ENCODE data around the gene GORASP1.

GORASP1 gene

DNA sequence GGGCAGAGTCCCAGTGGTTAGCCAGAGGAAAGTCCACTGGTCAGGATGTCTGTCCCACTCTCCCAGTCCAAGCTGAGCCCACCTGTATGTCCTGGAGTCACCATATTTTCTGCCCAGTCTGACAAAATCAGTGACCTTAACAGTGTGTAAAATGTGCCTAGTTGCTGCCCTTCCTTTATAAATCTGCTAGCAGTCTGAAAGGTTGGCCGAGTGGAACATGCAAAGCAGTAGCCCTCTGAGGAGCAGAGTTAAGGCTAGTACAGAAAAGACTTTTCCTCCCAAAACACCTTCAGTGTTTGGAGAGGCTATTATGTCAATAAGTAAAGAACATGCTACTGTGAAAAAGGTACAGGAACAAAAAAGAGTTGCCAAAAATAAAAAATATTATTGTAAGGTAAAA lies 15.4 kb upstream of the GORASP1 start:
- Histone ChIP-seq H3K4me1 (no peaks in the 10 kb centered on the region), H3K4me3 (ENCODE audit: low read depth, low read length) (no peak overlapping the region), H3K36me3 (no peaks in the 10 kb centered on the region), H3K9me3 (no peaks in the 10 kb centered on the region), H3K27me3 (no peaks in the 10 kb centered on the region)
- no peak for DNase-seq
- TF ChIP-seq, protein P1, sequence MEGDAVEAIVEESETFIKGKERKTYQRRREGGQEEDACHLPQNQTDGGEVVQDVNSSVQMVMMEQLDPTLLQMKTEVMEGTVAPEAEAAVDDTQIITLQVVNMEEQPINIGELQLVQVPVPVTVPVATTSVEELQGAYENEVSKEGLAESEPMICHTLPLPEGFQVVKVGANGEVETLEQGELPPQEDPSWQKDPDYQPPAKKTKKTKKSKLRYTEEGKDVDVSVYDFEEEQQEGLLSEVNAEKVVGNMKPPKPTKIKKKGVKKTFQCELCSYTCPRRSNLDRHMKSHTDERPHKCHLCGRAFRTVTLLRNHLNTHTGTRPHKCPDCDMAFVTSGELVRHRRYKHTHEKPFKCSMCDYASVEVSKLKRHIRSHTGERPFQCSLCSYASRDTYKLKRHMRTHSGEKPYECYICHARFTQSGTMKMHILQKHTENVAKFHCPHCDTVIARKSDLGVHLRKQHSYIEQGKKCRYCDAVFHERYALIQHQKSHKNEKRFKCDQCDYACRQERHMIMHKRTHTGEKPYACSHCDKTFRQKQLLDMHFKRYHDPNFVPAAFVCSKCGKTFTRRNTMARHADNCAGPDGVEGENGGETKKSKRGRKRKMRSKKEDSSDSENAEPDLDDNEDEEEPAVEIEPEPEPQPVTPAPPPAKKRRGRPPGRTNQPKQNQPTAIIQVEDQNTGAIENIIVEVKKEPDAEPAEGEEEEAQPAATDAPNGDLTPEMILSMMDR (IDR thresholded peaks at IDR 0.05; ENCODE audit: low read depth, low read length): no peak

DNA sequence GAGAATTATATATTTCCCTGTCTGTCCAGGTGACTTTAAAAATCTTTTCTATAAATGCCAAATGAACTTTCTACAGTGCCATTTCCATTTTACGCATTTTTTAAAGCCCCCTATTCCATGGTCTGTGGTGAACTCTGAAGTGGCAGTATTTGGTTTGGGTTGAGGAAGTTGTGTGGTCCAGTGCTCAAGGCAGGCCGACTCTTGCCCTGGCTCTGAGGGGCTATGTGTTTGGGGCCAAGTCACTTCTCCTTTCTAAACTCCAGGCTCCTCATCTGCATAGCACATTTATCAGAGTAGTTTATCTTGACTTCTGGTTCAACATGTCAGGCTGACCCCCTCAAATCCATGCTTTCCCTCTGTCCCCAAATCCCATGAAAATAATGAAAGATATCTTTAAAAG lies 14.2 kb upstream of the GORASP1 start:
- Histone ChIP-seq H3K36me3 (no peaks in the 10 kb centered on the region), H3K4me1 (no peaks in the 10 kb centered on the region), H3K27me3 (no peaks in the 10 kb centered on the region), H3K9me3 (no peaks in the 10 kb centered on the region), H3K4me3 (ENCODE audit: low read depth, low read length) (no peak overlapping the region)
- TF ChIP-seq, protein P1 (IDR thresholded peaks at IDR 0.05; ENCODE audit: low read depth, low read length): no peak
- no peak for DNase-seq

DNA sequence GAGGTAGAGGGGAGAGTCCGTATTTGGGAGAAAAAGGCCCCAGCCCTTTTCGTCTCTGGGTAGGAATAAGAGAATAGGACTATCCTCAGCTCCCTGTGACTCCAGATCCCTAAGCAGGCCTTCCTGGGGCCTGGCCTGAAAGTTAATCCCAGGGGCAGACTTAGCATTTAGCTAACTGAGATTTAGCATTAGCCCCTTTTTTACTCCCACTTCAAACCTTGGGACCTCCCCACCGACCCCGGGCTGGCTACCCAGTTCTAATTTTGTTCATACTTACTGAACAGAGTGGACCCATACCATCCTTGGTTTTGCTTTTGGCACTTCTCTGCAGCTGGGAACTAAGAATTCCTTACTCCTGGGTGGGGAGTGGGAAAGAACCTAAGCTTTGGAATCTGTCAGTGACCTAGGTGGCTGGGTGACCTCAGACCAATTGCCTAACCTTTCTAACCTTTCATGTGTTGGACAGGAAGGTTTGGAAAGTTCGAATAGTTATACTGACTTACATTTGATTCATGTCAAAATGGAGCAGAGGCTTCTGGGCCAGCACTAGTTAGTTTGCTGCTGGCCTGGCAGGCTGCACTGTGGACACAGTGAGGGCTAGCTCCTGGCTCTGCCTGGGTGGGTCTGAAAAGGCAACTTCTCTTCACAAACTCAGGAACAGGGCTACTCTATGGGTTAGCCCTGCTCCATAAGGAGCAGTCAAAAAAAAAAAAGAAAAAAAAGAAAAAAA lies 11.7 kb upstream of the GORASP1 start:
- no peak for DNase-seq
- Histone ChIP-seq H3K9me3 (no peaks in the 10 kb centered on the region), H3K36me3 (no peaks in the 10 kb centered on the region), H3K27me3 (no peaks in the 10 kb centered on the region), H3K4me3 (ENCODE audit: low read depth, low read length) (no peak overlapping the region), H3K4me1 (no peaks in the 10 kb centered on the region)
- TF ChIP-seq, protein P1 (IDR thresholded peaks at IDR 0.05; ENCODE audit: low read depth, low read length): no peak

DNA sequence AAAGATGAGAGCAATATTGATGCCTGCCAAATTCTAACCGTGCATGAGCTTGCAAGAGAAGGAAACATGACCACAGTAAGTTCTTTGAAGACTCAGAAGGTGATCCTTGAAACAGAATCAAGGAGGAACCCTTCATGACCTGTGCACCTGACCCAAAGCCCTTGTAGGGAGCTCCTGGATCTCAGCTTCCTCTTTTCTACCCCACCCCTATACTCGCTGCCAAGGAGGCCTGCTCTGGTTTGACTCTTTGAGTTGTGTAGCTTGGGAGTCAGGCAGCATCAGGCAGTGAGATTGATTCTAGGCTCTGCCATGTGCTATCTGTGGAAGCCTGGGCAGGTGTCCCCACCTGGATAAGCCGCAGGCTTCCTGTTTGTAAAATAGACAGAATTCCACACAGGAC lies 10.7 kb upstream of the GORASP1 start:
- Histone ChIP-seq H3K36me3 (no peaks in the 10 kb centered on the region), H3K9me3 (no peaks in the 10 kb centered on the region), H3K4me1 (no peaks in the 10 kb centered on the region), H3K27me3 (no peaks in the 10 kb centered on the region), H3K4me3 (ENCODE audit: low read depth, low read length) (no peak overlapping the region)
- no peak for DNase-seq
- TF ChIP-seq, protein P1 (IDR thresholded peaks at IDR 0.05; ENCODE audit: low read depth, low read length): no peak

DNA sequence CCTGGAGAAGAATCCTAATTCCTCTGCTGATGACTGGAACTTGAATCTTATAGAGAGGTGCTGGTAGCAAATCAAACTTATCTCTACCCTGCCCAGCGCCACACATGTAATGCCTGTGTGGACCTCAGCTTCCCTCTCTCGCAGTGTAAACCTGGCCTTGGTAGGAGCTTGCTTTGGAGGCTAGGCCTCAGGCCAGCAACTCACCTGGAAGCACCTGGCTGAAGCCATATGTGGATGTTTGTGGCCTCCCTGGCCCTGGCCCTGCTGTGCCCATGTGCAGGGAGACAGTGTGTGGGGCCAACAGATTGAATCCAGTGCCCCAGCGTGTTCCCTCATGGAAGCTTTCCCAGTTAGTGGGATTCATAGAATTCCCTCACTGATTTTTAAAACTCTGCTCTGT lies 8.4 kb upstream of the GORASP1 start:
- H3K4me1 ChIP-seq: no peaks in the 10 kb centered on the region
- no peaks in the 10 kb centered on the region for H3K36me3 ChIP-seq
- H3K9me3 ChIP-seq: no peaks in the 10 kb centered on the region
- no peaks in the 10 kb centered on the region for H3K27me3 ChIP-seq
- DNase-seq: no peak
- H3K4me3 ChIP-seq (ENCODE audit: low read depth, low read length): no peak overlapping the region
- TF ChIP-seq, protein P1 (IDR thresholded peaks at IDR 0.05; ENCODE audit: low read depth, low read length): no peak

DNA sequence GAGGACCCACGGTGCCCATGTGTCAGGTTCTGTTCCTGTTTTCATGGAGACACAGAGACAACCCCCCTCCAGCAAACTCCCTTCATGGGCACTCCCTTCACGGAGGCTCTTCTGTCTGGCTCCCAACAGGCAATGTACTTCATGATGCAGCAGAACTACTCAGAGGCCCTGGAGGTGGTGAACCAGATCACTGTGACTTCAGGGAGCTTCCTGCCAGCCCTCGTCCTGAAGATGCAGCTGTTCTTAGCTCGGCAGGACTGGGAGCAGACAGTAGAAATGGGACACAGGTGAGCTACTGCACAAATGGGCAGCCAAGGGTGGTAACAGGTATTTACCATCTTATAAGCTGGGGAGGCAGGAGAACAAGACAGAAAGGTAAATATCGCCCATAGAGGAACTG lies 7.0 kb upstream of the GORASP1 start:
- Histone ChIP-seq H3K4me1 (no peaks in the 10 kb centered on the region), H3K27me3 (no peaks in the 10 kb centered on the region), H3K9me3 (no peaks in the 10 kb centered on the region), H3K4me3 (ENCODE audit: low read depth, low read length) (no peak overlapping the region), H3K36me3 (no peaks in the 10 kb centered on the region)
- TF ChIP-seq, protein P1 (IDR thresholded peaks at IDR 0.05; ENCODE audit: low read depth, low read length): no peak
- no peak for DNase-seq

Measured in BE2C (cell line).